Transverse colon (tissue), 4 donors: ENCODE measurements around the gene ITM2C. TPM values are rescaled to one million over a fixed set of nuclear protein-coding genes. Genes with fewer than 3 reads are reported as not detected.
A peak's percentile ranks its signal among the peaks of the same experiment; 100 is the strongest.

Source experiments
- DNase-seq: peaks from one replicate; pipeline ENCODE4 v3.0.0-alpha.2; 2019
- H3K27ac ChIP-seq, 4 donors: fragments of 200-600 bp; sonication (generic); 2 replicates each; pipeline ENCODE4 v1.5.1; 2016 to 2018; ENCODE audit warnings: inconsistent platforms in 4 of 4
- H3K27me3 ChIP-seq: fragments of 200-600 bp; sonication (generic); 2 replicates; pipeline ENCODE4 v1.5.1; 2017; ENCODE audit warnings: inconsistent platforms
- H3K36me3 ChIP-seq, 4 donors: fragments of 200-600 bp; sonication (generic); 2 replicates each; pipeline ENCODE4 v1.5.1; 2017 to 2019; ENCODE audit warnings: inconsistent platforms in 4 of 4
- H3K4me1 ChIP-seq, 4 donors: fragments of 200-600 bp; sonication (generic); 2 replicates each; pipeline ENCODE4 v1.5.1; 2017 to 2020; ENCODE audit warnings: inconsistent platforms in 4 of 4
- H3K4me3 ChIP-seq, 4 donors: fragments of 200-600 bp; sonication (generic); 1 replicate in 1 of 4; 2 replicates in 3 of 4; pipeline versions ENCODE4 v1.5.1 to v1.6.1; 2017 to 2019; ENCODE audit warnings: inconsistent platforms in 4 of 4
- H3K9me3 ChIP-seq, 2 donors: fragments of 200-600 bp; sonication (generic); 2 replicates each; pipeline ENCODE4 v1.5.1; 2017 to 2019; ENCODE audit warnings: inconsistent platforms in 2 of 2
- EP300 ChIP-seq: sonication (generic); formaldehyde crosslinking; IDR thresholded peaks from one replicate; pipeline ENCODE4 v1.6.1; 2017; ENCODE audit warnings: antibody characterized with exemption, low read depth
- POLR2A ChIP-seq: fragments of 450-650 bp; IDR thresholded peaks from one replicate; pipeline ENCODE4 v1.6.1; 2016; ENCODE audit warnings: antibody characterized with exemption, mild to moderate bottlenecking, moderate library complexity
- POLR2AphosphoS5 ChIP-seq, 3 donors: sonication (generic); formaldehyde crosslinking; IDR thresholded peaks; one replicate each; pipeline ENCODE4 v1.6.1; 2016; ENCODE audit warnings: antibody characterized with exemption in 3 of 3
- WGBS, 2 donors: methylation state at CpG; one replicate each; pipeline ENCODE4 v1.1.5; 2018; ENCODE audit warnings: low coverage in 1 of 2; 5-methylcytosine and 5-hydroxymethylcytosine counted together
- in situ Hi-C, 4 donors: fragments of 200-750 bp; cut with MboI; loops; one replicate each; pipeline versions ENCODE4 v1.15.0 to v1.15.1; 2017; ENCODE audit warnings: low sequenced_read_pairs in 3 of 4, low pct_ligation_motif_present in 1 of 4, low pct_unique_long_range_greater_than_20kb in 1 of 4
- intact Hi-C: fragments of 100-400 bp; cut with DNase I; formaldehyde crosslinking; loops from one replicate; pipeline ENCODE4 v1.15.1; 2023; ENCODE audit warnings: low total_unique reads
- total RNA-seq, 4 donors: library from RNA; depleted of rRNA; stranded (reverse); fragments of >200 nt; gene quantifications; one replicate each; pipeline ENCODE4 v1.1.0, GENCODE V29; 2016
- TF ChIP-seq, protein P1 (sequence below), 5 experiments: fragments of 200-600 bp in 3 of 5; fragments of 450-650 bp in 2 of 5; sonication (generic) in 3 of 5; IDR thresholded peaks; 1 replicate in 2 of 5; 2 replicates in 3 of 5; pipeline ENCODE4 v1.5.1; 2016 to 2017; ENCODE audit warnings: antibody characterized with exemption in 5 of 5, inconsistent platforms in 3 of 5, mild to moderate bottlenecking in 2 of 5, moderate library complexity in 1 of 5

ITM2C gene
- total RNA-seq, 4 donors from 2014 or later: 911 to 2,535 (median 1,776) TPM

DNA sequence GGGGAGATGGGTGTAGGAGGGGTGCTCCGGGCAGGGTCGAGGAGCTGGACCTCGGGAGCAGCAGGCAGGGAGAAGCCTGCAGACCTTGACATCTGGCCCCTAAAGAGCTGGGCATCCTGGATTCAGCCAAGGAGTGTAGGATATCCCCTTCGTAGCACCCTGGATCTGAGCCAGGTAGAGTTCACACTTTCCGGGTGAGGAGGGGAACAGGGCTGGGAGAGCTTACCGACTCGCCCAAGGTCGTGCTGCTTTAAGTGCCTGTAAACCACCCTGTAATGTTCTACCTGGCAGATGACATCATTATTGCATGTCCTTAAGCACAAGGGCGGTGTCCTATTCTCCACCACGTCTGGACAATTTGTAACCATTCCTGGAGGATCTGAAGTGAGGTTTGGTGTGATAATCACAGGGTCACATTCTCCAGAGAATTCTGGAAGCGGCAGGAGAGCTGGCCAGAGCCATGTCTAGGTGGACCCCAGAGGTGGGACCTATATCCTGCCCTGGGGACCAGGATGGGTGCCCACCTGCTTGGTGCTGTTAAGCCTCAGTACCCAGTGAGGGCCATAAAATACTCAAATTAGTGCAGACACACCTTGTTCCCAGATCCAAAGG lies 14.6 kb downstream of the ITM2C start:
- Histone ChIP-seq H3K4me1 (peaks cover 25 to 56% (median 47%) of the 10 kb centered on the region in 4 donors), H3K27ac (peak overlapping the region; percentile 83 to 96 (median 92)), H3K27me3 (no peaks in the 10 kb centered on the region), H3K36me3 (peaks cover 0 to 17% (median 0%) of the 10 kb centered on the region in 4 donors), H3K4me3 (no peak overlapping the region), H3K9me3 (no peaks in the 10 kb centered on the region)
- TF ChIP-seq, protein P1, sequence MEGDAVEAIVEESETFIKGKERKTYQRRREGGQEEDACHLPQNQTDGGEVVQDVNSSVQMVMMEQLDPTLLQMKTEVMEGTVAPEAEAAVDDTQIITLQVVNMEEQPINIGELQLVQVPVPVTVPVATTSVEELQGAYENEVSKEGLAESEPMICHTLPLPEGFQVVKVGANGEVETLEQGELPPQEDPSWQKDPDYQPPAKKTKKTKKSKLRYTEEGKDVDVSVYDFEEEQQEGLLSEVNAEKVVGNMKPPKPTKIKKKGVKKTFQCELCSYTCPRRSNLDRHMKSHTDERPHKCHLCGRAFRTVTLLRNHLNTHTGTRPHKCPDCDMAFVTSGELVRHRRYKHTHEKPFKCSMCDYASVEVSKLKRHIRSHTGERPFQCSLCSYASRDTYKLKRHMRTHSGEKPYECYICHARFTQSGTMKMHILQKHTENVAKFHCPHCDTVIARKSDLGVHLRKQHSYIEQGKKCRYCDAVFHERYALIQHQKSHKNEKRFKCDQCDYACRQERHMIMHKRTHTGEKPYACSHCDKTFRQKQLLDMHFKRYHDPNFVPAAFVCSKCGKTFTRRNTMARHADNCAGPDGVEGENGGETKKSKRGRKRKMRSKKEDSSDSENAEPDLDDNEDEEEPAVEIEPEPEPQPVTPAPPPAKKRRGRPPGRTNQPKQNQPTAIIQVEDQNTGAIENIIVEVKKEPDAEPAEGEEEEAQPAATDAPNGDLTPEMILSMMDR (IDR thresholded peaks at IDR 0.05): no peak
- TF ChIP-seq POLR2A (peak; percentile 29), POLR2AphosphoS5 (IDR thresholded peaks at IDR 0.05) (peak; percentile 47 to 76 (median 76)), EP300 (peak; percentile 68)
- peak; percentile 90 for DNase-seq
- WGBS, 2 donors: 46 to 70% methylated on average over 2 to 8 of the region's 11 CpGs
- in situ Hi-C loops: no loop called here
- intact Hi-C loops: no loop called here

DNA sequence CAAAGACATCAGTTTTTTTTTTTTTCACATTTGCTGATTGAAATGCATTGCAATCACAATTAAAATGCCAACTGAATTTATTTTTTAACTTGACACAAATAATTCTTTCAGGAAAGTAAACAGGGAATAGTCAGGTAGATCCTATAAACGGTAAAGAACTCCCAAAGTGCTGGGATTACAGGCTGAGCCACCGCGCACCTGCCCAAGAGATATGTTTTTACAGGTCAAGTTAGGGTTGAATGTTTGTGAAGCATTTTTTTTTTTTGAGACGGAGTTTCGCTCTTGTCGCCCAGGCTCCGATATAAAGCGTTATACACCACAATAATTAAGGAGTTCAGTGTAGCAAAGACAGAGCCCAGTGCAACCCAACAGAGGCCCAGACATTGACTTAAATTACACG lies 15.1 kb downstream of the ITM2C start:
- Histone ChIP-seq H3K27ac (peak overlapping the region; percentile 83 to 96 (median 92)), H3K27me3 (no peaks in the 10 kb centered on the region), H3K9me3 (no peaks in the 10 kb centered on the region), H3K4me1 (peaks cover 25 to 50% (median 45%) of the 10 kb centered on the region in 4 donors), H3K4me3 (no peak overlapping the region), H3K36me3 (peaks cover 0 to 17% (median 0%) of the 10 kb centered on the region in 4 donors)
- DNase-seq: peak; percentile 66
- whole genome bisulfite sequencing, 2 donors: 64% methylated on average over 9 of the region's 9 CpGs
- no peak for TF ChIP-seq POLR2A
- TF ChIP-seq EP300: no peak
- TF ChIP-seq, protein P1 (IDR thresholded peaks at IDR 0.05): no peak
- TF ChIP-seq POLR2AphosphoS5 (IDR thresholded peaks at IDR 0.05): no peak
- intact Hi-C loops: loop anchor here (5.0 kb wide), 1 partner anchor 383 kb away; no protein-coding TSS in a partner anchor
- in situ Hi-C loops: no loop called here

- 75 to 92% methylated on average over 3 to 7 of the region's 7 CpGs for WGBS, 2 donors
- H3K27ac ChIP-seq: peak overlapping the region in 1 of 4 donors; percentile 83
- intact Hi-C loops (loop anchor here (5.0 kb wide), 1 partner anchor 385 kb away; no protein-coding TSS in a partner anchor), in situ Hi-C loops (no loop called here)
- H3K4me1 ChIP-seq: peaks cover 23 to 34% (median 30%) of the 10 kb centered on the region in 4 donors
- H3K36me3 ChIP-seq: peaks cover 0 to 6% (median 0%) of the 10 kb centered on the region in 4 donors
- TF ChIP-seq POLR2A (no peak), EP300 (no peak)
- TF ChIP-seq, protein P1 (IDR thresholded peaks at IDR 0.05): no peak
- peak; percentile 6 for DNase-seq
- H3K4me3 ChIP-seq: no peak overlapping the region
- H3K9me3 ChIP-seq: no peaks in the 10 kb centered on the region
- H3K27me3 ChIP-seq: no peaks in the 10 kb centered on the region
These were observed 17.1 kb downstream of the ITM2C start for GRCh38 chr2:230881840-230882239.

GRCh38 chr2:230885463-230886130 lies 20.9 kb downstream of the ITM2C start:
- 72 to 89% methylated on average over 4 to 11 of the region's 11 CpGs for WGBS, 2 donors
- peaks cover 0 to 6% (median under 1%) of the 10 kb centered on the region in 4 donors for H3K4me1 ChIP-seq
- no peak overlapping the region for H3K27ac ChIP-seq
- no peak for DNase-seq
- H3K9me3 ChIP-seq: no peaks in the 10 kb centered on the region
- TF ChIP-seq POLR2A: no peak
- TF ChIP-seq POLR2AphosphoS5 (IDR thresholded peaks at IDR 0.05): no peak
- no peak for TF ChIP-seq EP300
- no peaks in the 10 kb centered on the region for H3K36me3 ChIP-seq
- in situ Hi-C loops (no loop called here), intact Hi-C loops (loop anchor here (5.0 kb wide), 1 partner anchor 1227 kb away; no protein-coding TSS in a partner anchor)
- no peak overlapping the region for H3K4me3 ChIP-seq
- H3K27me3 ChIP-seq: no peaks in the 10 kb centered on the region
